Activated CD8-positive, alpha-beta memory T cell treated with anti-CD3 and anti-CD28 coated beads, Interleukin-2, amount 50 U/mL, for 1 hour (primary cell): ENCODE results near the gene AGR3.

Source experiments
- DNase-seq: peaks from one replicate; pipeline ENCODE4 v3.0.0-alpha.2; 2020; ENCODE audit errors: extremely low read depth

Gene AGR3

DNA sequence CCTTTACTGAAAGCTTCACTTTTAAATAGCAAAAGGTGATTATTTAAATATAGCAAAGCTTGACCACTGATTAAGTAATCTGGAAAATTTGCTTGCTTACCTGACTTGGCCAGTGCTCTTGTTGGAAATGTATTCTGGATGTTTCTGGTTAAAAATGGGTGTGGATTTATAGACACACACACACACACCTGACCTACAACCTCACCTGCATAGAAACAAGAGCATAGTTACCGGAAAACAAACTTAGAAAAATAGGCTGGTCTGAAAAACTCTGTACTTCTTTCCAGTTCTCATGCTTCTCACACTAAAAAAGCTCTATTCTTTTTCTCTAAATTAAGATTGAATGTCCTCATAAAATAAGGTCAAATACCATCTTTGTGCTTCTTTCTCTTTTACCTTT, at the start of gene AGR3:
AGR3 (minus strand) TSS at position 140 of the 400 bp plus-strand sequence. CDS start 3,365 bp downstream, outside the sequence.
- no peak for DNase-seq

DNA sequence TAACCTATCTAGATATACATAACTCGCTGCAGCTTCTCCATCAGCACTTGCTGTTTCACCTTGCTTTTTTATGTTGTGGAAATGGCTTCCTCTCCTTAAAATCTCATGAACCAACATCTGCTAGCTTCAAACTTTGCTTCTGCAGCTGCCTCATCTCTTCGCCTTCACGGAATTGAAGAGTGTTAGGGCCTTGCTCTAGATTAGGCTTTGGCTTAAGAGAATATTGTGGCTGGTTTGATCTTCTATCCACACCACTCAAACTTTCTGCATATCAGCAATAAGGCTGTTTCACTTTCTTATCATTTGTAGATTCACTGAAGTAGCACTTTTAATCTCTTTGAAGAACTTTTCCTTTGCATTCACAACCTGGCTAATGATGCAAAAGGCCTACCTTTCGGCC, 49.2 kb upstream of the AGR3 start:
- no peak for DNase-seq

DNA sequence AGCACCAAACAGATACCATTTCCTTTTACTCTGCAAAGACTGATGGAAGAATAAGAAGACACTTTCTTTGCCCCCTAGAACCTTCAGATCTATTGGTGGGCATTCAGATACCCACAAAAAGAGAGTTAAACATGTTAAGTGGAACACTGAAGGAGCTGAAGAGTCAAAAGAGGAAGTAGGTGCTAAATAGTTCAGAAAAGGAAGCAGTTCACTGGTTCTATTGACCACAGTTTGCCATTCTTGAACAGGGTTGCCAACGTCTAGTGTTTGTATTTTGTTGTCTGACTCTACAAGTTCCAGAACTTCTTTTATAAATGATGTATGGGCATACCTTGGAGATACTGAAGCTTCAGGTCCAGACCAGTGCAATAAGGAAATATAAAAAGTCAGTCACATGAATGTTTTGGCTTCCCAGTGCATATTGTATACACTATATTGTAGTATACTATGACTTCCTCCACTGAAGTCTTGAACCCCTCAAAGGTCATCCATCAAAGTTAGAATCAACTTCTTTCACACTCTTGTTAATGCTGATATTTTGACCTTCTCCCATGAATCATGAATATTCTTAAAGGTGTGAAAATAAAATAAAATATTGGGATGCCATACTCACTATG, 47.5 kb upstream of the AGR3 start:
- no peak for DNase-seq

DNA sequence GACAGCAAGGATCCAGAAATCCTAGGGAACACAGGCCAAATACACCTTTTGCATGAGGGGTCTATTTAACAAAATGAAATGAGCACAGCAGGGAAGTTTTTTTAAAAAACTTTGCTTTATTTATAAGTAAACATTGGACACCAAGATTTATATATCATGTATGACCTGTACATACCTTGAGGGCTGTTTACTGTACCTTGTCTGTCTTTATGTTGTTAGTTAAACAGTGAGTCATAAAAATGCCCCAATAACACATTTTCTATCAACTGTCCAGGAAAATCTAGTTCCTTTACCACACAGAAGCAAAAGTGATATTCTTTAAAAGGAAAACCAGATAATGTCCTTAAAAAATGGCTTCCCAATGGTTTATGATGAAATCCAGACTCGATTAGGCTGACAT, 45.1 kb upstream of the AGR3 start:
- DNase-seq, result no peak

DNA sequence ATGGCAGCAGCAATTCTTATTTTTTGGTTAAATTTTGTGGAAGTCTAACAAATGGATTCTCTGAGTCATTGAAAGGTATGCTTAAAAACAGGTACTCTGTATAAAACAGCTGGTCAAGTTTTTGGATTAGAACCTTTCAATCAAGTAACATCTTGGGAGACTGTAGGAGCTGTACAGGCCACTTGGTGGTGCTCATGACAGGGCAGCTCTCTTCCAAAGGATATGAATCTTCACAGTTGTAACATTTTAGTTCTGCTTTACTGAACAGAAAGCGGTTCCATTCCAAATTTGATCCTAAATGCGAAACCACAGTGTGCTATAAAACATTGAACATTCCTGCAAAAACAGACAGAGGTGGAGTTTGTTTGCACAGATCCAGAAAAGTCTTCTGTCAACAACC, 44.5 kb upstream of the AGR3 start:
- no peak for DNase-seq

- DNase-seq, result no peak
Measured at GRCh38 chr7:16925609-16926008, 43.8 kb upstream of the AGR3 start.

GRCh38 chr7:16923019-16923418, 41.2 kb upstream of the AGR3 start:
- no peak for DNase-seq

GRCh38 chr7:16921644-16922257, 40.0 kb upstream of the AGR3 start:
- no peak for DNase-seq

GRCh38 chr7:16921151-16921550, 39.4 kb upstream of the AGR3 start:
- DNase-seq, result no peak

GRCh38 chr7:16919440-16919839, 37.7 kb upstream of the AGR3 start:
- no peak for DNase-seq

DNA sequence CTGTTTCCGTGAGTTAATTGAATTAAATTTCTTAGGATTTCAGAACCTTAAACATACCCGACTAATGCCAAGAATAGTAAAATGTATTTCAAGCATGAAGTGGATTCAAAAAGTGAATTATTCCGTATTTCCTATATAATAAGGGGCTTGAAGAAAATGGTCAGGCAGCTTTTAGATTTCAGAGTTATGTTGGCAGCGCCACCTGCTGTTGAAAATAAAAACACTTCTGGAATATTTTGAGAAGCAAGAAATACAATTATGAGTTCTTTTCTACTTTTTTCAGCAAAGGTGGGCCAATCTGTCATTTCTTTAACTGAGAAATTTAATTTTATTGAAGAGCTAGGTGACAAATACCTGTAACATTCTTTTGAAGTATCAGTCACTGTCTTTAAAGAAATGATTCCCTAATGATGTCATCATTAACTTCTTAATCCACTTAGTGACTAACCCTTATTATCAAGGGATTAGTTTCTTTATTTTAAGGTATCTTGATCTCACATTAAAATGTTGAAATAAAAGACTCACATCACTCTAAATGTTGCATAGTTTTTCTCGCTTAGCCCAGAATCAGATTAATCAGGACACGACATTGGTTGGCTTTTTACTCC, 36.6 kb upstream of the AGR3 start:
- DNase-seq, result no peak

DNA sequence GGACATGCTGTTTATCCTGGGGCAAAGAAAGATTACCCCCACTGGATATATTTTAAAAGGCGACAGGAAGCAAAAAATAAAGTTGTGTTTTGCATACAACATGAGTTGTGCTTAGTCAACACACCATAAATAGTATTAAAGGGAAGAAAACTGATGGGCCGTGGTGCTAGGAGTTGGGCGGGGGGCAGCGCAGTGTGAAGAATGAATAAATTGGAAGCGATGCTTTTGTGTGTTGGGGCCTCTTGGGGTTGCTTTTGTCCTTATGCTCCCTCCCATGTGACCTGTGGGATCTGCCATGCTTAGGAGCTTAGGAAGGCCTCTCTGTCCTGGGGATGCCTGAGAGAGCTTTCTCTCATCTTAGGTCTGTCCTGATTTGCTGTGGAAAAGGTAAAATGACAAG, 35.0 kb upstream of the AGR3 start:
- no peak for DNase-seq

DNA sequence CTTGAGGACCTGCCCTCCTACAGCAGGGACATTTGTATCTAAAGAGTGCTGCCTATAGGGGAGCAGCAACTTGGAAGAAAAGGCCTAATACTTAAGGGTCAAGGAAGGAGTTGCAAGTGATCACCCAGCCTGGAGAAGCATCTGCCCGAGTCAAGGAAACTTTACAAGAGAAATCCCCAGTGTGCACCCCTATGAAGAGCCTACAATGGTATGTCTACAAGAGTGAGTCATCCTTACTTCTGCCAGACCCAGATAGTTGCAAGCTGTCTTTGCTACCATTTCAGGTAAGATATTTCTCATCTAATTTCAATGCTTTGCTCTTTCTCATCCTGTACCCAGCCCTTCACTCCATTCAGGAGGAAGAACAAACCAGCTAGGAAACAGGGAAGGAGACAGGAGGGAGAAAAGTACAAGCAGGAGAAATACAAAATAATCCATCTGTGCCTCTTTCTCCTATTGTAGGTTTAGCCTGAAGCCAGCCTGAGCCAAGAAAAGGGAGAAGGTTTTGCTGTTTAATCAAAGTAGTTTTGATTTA, 34.4 kb upstream of the AGR3 start:
- no peak for DNase-seq

GRCh38 chr7:16915405-16915804, 33.6 kb upstream of the AGR3 start:
- DNase-seq, result no peak

DNA sequence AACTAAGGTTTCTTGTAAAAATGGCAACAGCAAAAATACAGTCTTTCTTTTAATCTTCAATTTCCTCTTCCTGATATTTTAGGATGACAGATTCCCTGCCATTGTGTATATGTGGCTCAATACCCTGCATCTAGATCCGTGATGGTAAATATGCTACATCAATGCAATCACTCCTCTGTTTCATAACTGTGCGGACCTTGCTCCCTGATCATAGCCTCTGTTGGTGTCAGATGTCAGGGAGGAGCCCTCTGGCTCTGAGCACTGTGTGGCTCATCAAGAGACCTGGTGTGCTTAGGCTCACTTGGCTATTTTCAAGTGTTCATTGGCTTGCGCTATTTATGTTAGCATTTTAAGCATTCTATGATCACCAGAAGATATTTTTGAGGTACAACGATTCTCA, 33.0 kb upstream of the AGR3 start:
- DNase-seq, result no peak

- no peak for DNase-seq
Measured at GRCh38 chr7:16913643-16914042, 31.9 kb upstream of the AGR3 start.

DNA sequence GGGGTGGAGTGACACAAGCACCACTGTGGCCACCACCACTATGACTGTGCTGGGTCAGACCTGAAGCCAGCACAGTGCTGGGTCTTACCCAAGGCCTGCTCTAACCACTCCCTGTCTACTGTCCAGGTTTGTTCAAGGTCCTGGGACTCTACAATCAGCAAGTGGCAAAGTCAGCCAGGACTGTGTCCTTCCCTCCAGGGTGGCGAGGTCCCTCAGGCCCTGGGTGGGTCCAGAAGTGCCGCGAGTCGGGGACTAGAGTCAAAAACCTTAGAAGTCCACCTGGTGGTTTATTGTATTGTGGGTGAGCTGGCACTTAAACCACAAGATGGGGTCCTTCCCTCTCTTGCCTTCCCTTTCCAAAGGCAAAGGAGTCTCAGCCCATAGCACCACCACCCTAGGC, 30.8 kb upstream of the AGR3 start:
- DNase-seq, result no peak

GRCh38 chr7:16908561-16908960, 26.8 kb upstream of the AGR3 start:
- no peak for DNase-seq

DNA sequence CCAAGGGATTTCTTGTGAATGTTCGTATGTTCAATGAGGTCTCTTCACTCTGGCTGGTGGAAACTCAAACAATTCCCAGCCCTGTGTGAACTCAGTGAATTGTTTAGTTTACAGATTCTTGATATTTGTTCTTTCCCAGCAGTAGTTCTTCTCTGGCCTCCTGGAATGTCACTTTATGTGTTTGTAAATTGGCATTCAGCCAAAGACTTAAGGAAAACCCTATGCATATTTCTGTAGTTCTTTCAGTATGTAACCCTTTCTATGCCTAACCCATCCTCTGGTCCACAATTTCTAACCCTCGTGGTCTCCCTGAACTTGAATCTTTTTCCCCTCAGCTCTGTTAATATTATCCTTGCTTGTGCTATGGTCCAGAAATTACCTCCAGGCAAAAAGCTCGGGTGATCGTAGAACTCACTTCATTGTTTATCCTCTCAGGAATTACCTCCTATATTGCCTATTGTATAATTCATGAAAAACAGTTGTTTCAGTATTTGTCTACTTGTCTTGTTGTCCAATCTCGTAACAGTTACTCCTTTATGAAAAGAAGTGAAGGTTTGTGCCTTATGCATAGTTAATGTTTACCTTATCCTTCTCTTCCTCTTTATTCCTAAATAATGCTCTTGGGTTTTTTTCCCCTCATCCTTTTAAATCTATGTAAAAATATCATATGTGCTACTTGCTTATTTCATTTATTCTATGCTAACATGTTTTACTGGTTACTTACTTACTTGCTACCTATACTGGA, 23.7 kb upstream of the AGR3 start:
- DNase-seq, result no peak

- no peak for DNase-seq
Measured at GRCh38 chr7:16904076-16904475, 22.3 kb upstream of the AGR3 start.

DNA sequence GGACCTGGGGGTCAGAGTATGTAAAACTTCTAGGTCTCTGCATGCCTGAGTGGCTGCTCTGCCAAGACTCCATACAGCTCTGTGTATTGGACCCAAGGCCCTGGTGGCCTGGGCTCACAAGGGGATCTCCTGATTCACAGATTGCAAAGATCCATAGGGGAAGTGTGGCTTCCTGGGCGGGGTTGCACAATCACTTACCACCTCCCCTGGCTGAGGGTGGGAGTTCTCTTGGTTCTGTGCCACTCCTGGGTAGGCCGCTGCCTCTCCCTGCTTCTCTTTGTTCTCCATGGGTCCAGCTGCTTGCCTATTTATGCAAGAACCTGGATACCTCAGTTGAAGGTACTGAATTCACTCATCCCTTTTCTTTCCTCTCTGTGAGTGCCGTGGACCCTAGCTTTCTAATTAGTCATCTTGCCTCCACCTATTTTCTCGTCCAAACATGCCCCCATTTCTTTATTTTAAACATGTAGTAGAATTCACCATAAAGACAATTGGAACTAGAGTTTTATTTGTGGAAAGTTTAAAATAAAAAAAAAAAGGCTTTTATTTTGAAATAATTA, 18.5 kb upstream of the AGR3 start:
- no peak for DNase-seq
